ENCODE measurements around the gene BAX. TPM values are rescaled to one million over a fixed set of nuclear protein-coding genes. Genes with fewer than 3 reads are reported as not detected.

BAX gene
- total and polyA plus RNA-seq, 9 of the 15 experiments (the other 6 are each of a cell fraction or from before 2014, with no cell fraction given): 3.2 to 95.4 (median 44.5) TPM

GRCh38 chr19:48963371-48964204 is 8.9 kb downstream of the BAX start (continued):
- TF ChIP-seq ZHX1 (conservative IDR thresholded peaks at IDR 0.05; ENCODE audit: low read length) (no peak), ASH1L (IDR thresholded peaks at IDR 0.05; ENCODE audit: borderline replicate concordance, low read depth, partially characterized antibody) (no peak), ELK1 (CRISPR knock-in tag; IDR thresholded peaks at IDR 0.05) (no peak), BHLHE40 (IDR thresholded peaks at IDR 0.05; ENCODE audit: low read length) (0 out of 2 replicates have a peak, but pooled peaks have one; percentile 37), CEBPZ (IDR thresholded peaks at IDR 0.05; ENCODE audit: borderline replicate concordance, low read depth, low read length) (no peak), NUFIP1 (IDR thresholded peaks at IDR 0.05; ENCODE audit: partially characterized antibody) (no peak), SUPT5H (IDR thresholded peaks at IDR 0.05) (peak; percentile 88), CEBPG (CRISPR knock-in tag; IDR thresholded peaks at IDR 0.05) (no peak; the same call in 1 of the 2 replicates), CEBPG (tag; conservative IDR thresholded peaks at IDR 0.05 in 1 of 2, IDR thresholded peaks at IDR 0.05 in 1 of 2) (no peak), ZNF764 (CRISPR knock-in tag; IDR thresholded peaks at IDR 0.05; ENCODE audit: low read depth) (no peak), THAP12 (CRISPR knock-in tag; IDR thresholded peaks at IDR 0.05) (peak; percentile 90), CBX8 (IDR thresholded peaks at IDR 0.05; ENCODE audit: borderline replicate concordance, extremely low read depth, low read depth, low read length, poor library complexity, severe bottlenecking) (no peak), HLTF (IDR thresholded peaks at IDR 0.05) (no peak), ARID2 (IDR thresholded peaks at IDR 0.05) (0 out of 2 replicates have a peak, but pooled peaks have one; percentile 6), KDM5B (IDR thresholded peaks at IDR 0.05; ENCODE audit: insufficient replicate concordance, low read depth, low read length) (peak; percentile 56), PPARD (CRISPR knock-in tag; IDR thresholded peaks at IDR 0.05) (no peak)
